ENCODE results near the gene NCEH1. TPM values are rescaled to one million over a fixed set of nuclear protein-coding genes. Genes with fewer than 3 reads are reported as not detected.

Gene NCEH1
- polyA plus RNA-seq, 1 of the 3 experiments (the other 2 are of a cell fraction): 7.5 TPM

DNA sequence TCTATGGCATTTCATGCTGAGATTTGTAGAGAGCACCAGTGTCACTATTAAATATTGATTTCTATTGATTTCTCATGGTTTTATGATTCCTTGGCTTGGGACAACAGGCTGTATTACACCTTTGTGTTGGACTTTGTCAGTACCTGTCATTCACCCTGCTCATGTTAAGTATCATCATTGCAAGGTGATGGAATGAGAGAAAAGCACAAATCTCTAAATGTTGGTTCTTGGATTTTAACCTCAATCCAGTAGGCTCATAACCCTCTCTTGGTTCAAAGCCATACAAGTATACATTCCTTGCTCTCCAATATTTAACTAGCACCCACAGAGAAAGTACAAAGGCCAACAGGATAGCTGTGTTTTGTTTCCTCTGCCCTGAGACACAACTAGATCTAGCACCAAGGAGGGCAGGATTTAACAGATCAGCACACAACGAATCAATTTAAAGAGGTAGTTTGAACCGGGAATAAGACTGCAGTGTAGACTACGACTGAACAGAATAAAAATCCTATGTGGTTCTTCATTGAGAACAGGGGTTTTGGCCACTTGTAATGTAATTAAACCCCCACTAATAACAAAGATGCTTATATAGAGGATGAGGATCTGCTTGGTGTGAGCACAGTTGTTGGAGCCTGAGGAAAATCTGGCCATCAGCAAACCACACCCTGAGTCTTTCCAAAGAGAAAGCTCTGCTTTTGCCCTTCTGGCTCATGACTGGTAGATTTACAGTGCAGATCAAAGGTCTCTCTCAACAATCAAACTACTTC, 109.6 kb downstream of the NCEH1 start:
- Histone ChIP-seq H2AFZ (ENCODE audit: low read depth) (no peak overlapping the region), H3K27me3 (ENCODE audit: insufficient read depth) (no peaks in the 10 kb centered on the region), H3K4me1 (ENCODE audit: control insufficient read depth in 1 of 2, insufficient read depth in 2 of 2, low read depth in 1 of 2, low read length in 1 of 2) (peaks cover 0 to 16% of the 10 kb centered on the region in 2 experiments; a peak in 1 of 4 replicates), H3F3A (replicated peaks; ENCODE audit: insufficient read depth) (peaks cover 12% of the 10 kb centered on the region), H3K9ac (no peak overlapping the region), H3K4me2 (no peak overlapping the region), H3K9me3 (no peaks in the 10 kb centered on the region), H3K27ac (ENCODE audit: low read depth in 2 of 2, low read length in 1 of 2) (no peak overlapping the region), H3K4me3 (ENCODE audit: low read depth in 2 of 2, low read length in 1 of 2) (no peak overlapping the region), H3K79me2 (ENCODE audit: insufficient read depth) (no peaks in the 10 kb centered on the region), H4K20me1 (ENCODE audit: insufficient read depth) (no peaks in the 10 kb centered on the region), H3K36me3 (replicated peaks in 1 of 2; ENCODE audit: control insufficient read depth in 1 of 2, insufficient read depth in 2 of 2, low read length in 1 of 2) (no peaks in the 10 kb centered on the region), H3K9me2 (no peaks in the 10 kb centered on the region)
- TF ChIP-seq RFX5 (IDR thresholded peaks at IDR 0.05; ENCODE audit: low read length): no peak
- no peak for DNase-seq
- CTCF ChIA-PET: interaction anchor here (0.8 to 1.5 kb wide), 2 partner anchors 22 to 140 kb away, joined by 3 read pairs; no protein-coding TSS in a partner anchor
- POLR2A ChIA-PET: no interaction called here
- WGBS (ENCODE audit: low lambda C conversion rate): 83% methylated on average over 3 of the region's 3 CpGs

DNA sequence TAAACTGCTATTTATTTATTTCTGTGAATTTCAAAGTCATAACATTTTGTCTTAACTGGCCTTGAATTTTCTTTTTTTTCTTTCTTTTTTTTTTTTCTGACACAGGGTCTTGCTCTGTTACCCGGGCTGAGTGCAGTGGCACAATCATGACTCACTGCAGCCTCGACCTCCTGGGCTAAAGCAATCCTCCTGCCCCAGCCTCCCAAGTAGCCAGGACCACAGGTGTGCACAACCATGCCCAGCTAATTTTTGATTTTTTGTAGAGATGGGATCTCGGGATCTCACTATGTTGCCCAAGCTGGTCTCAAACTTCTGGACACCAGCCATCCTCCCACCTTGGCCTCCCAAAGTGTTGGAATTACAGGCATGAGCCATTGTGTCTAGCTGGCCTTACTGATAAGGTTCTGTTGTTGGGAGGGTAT, 110.2 kb downstream of the NCEH1 start:
- Histone ChIP-seq H3F3A (replicated peaks; ENCODE audit: insufficient read depth) (peaks cover 6% of the 10 kb centered on the region), H3K27me3 (ENCODE audit: insufficient read depth) (no peaks in the 10 kb centered on the region), H2AFZ (ENCODE audit: low read depth) (no peak overlapping the region), H3K4me2 (no peak overlapping the region), H3K4me3 (ENCODE audit: low read depth in 2 of 2, low read length in 1 of 2) (no peak overlapping the region), H3K79me2 (ENCODE audit: insufficient read depth) (no peaks in the 10 kb centered on the region), H3K27ac (ENCODE audit: low read depth in 2 of 2, low read length in 1 of 2) (no peak overlapping the region), H4K20me1 (ENCODE audit: insufficient read depth) (no peaks in the 10 kb centered on the region), H3K9ac (no peak overlapping the region), H3K9me3 (no peaks in the 10 kb centered on the region), H3K36me3 (replicated peaks in 1 of 2; ENCODE audit: control insufficient read depth in 1 of 2, insufficient read depth in 2 of 2, low read length in 1 of 2) (no peaks in the 10 kb centered on the region), H3K9me2 (no peaks in the 10 kb centered on the region), H3K4me1 (ENCODE audit: control insufficient read depth in 1 of 2, insufficient read depth in 2 of 2, low read depth in 1 of 2, low read length in 1 of 2) (peaks cover 0 to 10% of the 10 kb centered on the region in 2 experiments; a peak in 1 of 4 replicates)
- POLR2A ChIA-PET: no interaction called here
- DNase-seq: no peak
- CTCF ChIA-PET: no interaction called here
- TF ChIP-seq SMC3 (IDR thresholded peaks at IDR 0.05; ENCODE audit: low read depth, low read length): no peak
- TF ChIP-seq NFIC (IDR thresholded peaks at IDR 0.05; ENCODE audit: borderline replicate concordance): no peak
- TF ChIP-seq POLR2AphosphoS5 (IDR thresholded peaks at IDR 0.05; ENCODE audit: low read depth, low read length): no peak
- no peak for TF ChIP-seq MEF2A (IDR thresholded peaks at IDR 0.05; ENCODE audit: borderline replicate concordance, low read depth)
- TF ChIP-seq, protein P1, sequence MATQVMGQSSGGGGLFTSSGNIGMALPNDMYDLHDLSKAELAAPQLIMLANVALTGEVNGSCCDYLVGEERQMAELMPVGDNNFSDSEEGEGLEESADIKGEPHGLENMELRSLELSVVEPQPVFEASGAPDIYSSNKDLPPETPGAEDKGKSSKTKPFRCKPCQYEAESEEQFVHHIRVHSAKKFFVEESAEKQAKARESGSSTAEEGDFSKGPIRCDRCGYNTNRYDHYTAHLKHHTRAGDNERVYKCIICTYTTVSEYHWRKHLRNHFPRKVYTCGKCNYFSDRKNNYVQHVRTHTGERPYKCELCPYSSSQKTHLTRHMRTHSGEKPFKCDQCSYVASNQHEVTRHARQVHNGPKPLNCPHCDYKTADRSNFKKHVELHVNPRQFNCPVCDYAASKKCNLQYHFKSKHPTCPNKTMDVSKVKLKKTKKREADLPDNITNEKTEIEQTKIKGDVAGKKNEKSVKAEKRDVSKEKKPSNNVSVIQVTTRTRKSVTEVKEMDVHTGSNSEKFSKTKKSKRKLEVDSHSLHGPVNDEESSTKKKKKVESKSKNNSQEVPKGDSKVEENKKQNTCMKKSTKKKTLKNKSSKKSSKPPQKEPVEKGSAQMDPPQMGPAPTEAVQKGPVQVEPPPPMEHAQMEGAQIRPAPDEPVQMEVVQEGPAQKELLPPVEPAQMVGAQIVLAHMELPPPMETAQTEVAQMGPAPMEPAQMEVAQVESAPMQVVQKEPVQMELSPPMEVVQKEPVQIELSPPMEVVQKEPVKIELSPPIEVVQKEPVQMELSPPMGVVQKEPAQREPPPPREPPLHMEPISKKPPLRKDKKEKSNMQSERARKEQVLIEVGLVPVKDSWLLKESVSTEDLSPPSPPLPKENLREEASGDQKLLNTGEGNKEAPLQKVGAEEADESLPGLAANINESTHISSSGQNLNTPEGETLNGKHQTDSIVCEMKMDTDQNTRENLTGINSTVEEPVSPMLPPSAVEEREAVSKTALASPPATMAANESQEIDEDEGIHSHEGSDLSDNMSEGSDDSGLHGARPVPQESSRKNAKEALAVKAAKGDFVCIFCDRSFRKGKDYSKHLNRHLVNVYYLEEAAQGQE (IDR thresholded peaks at IDR 0.05; ENCODE audit: low read depth, low read length): no peak
- no peak for TF ChIP-seq CHD2 (IDR thresholded peaks at IDR 0.05; ENCODE audit: low read length, partially characterized antibody)
- no peak for TF ChIP-seq EZH2phosphoT487 (IDR thresholded peaks at IDR 0.05; ENCODE audit: borderline replicate concordance, low read depth)
- TF ChIP-seq, protein P2, sequence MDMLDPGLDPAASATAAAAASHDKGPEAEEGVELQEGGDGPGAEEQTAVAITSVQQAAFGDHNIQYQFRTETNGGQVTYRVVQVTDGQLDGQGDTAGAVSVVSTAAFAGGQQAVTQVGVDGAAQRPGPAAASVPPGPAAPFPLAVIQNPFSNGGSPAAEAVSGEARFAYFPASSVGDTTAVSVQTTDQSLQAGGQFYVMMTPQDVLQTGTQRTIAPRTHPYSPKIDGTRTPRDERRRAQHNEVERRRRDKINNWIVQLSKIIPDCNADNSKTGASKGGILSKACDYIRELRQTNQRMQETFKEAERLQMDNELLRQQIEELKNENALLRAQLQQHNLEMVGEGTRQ (IDR thresholded peaks at IDR 0.05; ENCODE audit: borderline replicate concordance, low read depth, low read length): no peak
- TF ChIP-seq RXRA (IDR thresholded peaks at IDR 0.05; ENCODE audit: borderline replicate concordance, low read depth): no peak
- no peak for TF ChIP-seq RCOR1 (IDR thresholded peaks at IDR 0.05; ENCODE audit: low read length)
- TF ChIP-seq, protein P3, sequence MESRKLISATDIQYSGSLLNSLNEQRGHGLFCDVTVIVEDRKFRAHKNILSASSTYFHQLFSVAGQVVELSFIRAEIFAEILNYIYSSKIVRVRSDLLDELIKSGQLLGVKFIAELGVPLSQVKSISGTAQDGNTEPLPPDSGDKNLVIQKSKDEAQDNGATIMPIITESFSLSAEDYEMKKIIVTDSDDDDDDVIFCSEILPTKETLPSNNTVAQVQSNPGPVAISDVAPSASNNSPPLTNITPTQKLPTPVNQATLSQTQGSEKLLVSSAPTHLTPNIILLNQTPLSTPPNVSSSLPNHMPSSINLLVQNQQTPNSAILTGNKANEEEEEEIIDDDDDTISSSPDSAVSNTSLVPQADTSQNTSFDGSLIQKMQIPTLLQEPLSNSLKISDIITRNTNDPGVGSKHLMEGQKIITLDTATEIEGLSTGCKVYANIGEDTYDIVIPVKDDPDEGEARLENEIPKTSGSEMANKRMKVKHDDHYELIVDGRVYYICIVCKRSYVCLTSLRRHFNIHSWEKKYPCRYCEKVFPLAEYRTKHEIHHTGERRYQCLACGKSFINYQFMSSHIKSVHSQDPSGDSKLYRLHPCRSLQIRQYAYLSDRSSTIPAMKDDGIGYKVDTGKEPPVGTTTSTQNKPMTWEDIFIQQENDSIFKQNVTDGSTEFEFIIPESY (IDR thresholded peaks at IDR 0.05; ENCODE audit: borderline replicate concordance, low read depth): no peak
- WGBS (ENCODE audit: low lambda C conversion rate): 45% methylated on average over 3 of the region's 3 CpGs
